HG03520 (cell line): ENCODE results near the gene IPO11.

ENCODE experiments used
- ATAC-seq: cut with Tn5 transposase; IDR thresholded peaks from one replicate; pipeline ENCODE4 v1.9.1; 2021; ENCODE audit warnings: mild to moderate bottlenecking, moderate library complexity; ENCODE audit not compliant: unreplicated experiment

Gene IPO11

GRCh38 chr5:62412549-62413329, at the start of gene IPO11:
Gene IPO11 (plus strand): TSS chr5:62412763. CDS start chr5:62437280, 24,517 bp downstream.
- peak; percentile 95 for ATAC-seq

GRCh38 chr5:62369039-62369438, 43.5 kb upstream of the IPO11 start:
- no peak for ATAC-seq

- ATAC-seq, result no peak
These were observed 41.2 kb upstream of the IPO11 start for GRCh38 chr5:62371409-62371808.

- ATAC-seq, result no peak
These were observed 40.0 kb upstream of the IPO11 start for GRCh38 chr5:62372600-62372999.

- ATAC-seq, result no peak
These were observed 39.2 kb upstream of the IPO11 start for GRCh38 chr5:62373382-62373781.

GRCh38 chr5:62374090-62374489, 38.5 kb upstream of the IPO11 start:
- ATAC-seq, result no peak

GRCh38 chr5:62375627-62376026, 36.9 kb upstream of the IPO11 start:
- no peak for ATAC-seq

- ATAC-seq, result no peak
These were observed 36.5 kb upstream of the IPO11 start for GRCh38 chr5:62376064-62376463.

- ATAC-seq, result no peak
These were observed 27.4 kb upstream of the IPO11 start for GRCh38 chr5:62385131-62385530.

- ATAC-seq, result no peak
These were observed 26.7 kb upstream of the IPO11 start for GRCh38 chr5:62385816-62386400.

GRCh38 chr5:62386824-62387223, 25.7 kb upstream of the IPO11 start:
- no peak for ATAC-seq

- no peak for ATAC-seq
These were observed 17.2 kb upstream of the IPO11 start for GRCh38 chr5:62395210-62395950.

GRCh38 chr5:62403411-62404250, 8.9 kb upstream of the IPO11 start, which contains the start of gene DIMT1:
Gene DIMT1 (minus strand): TSS chr5:62403905. CDS start chr5:62403772, 133 bp downstream.
- ATAC-seq, result peak; percentile 96

GRCh38 chr5:62413711-62414110, 1.1 kb downstream of the IPO11 start:
- ATAC-seq, result no peak

GRCh38 chr5:62418462-62419076, 6.0 kb downstream of the IPO11 start:
- no peak for ATAC-seq

GRCh38 chr5:62419609-62420008, 7.0 kb downstream of the IPO11 start:
- no peak for ATAC-seq

- ATAC-seq, result no peak
These were observed 8.9 kb downstream of the IPO11 start for GRCh38 chr5:62421414-62421813.

GRCh38 chr5:62424763-62425162, 12.2 kb downstream of the IPO11 start:
- ATAC-seq, result no peak

GRCh38 chr5:62431735-62432620, 19.4 kb downstream of the IPO11 start:
- ATAC-seq, result no peak
